GM18498 (cell line): ENCODE measurements around the gene GLG1.
A peak's percentile ranks its signal among the peaks of the same experiment; 100 is the strongest.

Experiments used
- ATAC-seq: cut with Tn5 transposase; IDR thresholded peaks from one replicate; pipeline ENCODE4 v1.9.1; 2021; ENCODE audit warnings: mild to moderate bottlenecking, moderate library complexity; ENCODE audit not compliant: unreplicated experiment

Gene GLG1

DNA sequence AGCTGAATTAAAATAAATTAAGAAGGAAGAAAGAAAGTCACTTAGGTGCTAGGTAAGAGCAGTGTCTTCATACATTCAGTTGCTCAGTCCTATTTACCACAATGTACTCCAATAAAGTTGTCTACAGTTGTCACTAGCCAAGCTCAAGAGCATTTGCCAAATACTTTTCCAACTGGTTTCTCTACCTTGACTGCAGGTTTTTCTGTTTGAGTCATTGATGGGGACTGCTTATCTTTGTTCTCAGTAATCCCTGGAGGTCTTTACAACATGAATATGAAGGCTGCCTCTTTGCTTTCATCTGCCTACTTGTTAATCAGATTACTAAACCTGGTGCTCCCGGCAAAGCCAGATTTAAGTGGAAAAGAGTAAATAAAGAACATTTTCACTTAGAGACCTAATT is 121.0 kb downstream of the GLG1 start:
- ATAC-seq = no peak

DNA sequence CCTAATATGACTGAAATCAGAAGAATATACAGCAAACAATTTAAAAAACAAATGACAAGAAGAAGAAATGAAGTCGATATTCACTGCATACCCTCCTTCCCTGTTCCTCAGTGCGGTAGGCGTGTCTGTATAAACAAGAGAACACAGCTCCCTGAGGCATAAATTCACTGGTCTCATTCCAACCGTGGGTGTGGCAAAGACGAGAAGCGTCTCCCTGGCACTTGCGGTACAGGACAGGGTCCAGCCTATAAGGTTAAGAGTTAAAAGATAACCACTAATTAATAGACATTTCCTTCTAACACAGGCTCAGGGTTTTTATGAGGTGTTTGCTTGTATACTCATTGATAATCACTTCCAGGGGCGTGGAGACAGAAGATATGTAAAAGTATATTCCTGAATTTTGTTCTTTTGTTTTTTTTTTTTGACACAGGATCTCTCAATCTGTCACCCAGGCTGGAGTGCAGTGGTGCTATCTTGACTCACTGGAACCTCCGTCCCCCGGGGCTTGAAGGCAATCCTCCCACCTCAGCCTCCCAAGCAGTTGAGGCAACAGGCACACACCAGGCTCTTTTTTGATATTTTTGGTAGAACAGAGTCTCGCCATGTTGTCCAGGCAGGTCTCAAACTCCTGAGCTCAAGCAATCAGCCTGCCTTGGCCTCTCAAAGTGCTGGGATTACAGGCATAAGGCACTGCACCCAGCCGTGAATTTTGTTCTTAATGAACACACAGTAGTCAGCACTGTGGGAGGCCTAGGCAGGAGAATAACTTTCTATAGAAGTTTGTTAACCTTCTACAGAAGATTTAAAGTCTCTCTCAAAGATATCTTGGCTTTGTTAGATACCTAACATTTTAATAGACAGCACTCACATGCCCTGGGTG is 126.5 kb downstream of the GLG1 start:
- no peak for ATAC-seq

DNA sequence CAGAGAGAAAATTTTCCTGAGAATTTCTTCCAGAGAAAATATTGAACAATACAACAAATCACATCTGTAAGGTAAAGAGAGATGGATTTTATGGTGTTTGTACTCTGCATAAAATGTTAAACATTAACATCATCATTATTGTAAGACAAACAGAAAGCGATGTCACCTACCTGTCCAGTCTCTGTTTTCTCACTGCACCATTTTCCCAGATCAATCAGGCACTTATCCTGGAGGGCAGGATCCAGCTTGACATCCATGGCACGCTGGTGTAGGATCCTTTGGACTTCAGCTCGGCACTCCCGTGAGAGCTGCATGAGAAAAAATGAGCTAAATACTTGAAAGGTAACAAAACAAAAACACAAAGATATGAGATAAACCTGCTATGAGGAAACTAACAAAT is 129.7 kb downstream of the GLG1 start:
- no peak for ATAC-seq

DNA sequence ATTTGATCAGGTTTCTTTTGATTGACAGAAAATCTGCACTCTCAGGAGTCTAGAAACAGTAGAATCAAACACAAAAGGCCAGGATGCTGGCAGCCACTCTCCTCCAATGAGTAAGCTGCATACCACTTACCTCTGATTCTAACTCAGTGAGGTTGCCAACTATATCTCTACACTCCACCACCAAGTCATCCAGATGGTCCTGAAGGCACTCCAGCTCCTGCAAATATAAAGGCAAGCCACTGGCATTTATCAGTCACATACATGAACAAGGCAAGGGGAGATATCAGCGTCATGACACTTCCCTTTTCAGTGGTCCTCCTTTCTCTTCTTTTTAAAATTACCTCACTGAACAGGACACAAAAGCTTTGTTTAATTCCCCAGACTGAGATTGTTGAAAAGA is 132.5 kb downstream of the GLG1 start:
- no peak for ATAC-seq

DNA sequence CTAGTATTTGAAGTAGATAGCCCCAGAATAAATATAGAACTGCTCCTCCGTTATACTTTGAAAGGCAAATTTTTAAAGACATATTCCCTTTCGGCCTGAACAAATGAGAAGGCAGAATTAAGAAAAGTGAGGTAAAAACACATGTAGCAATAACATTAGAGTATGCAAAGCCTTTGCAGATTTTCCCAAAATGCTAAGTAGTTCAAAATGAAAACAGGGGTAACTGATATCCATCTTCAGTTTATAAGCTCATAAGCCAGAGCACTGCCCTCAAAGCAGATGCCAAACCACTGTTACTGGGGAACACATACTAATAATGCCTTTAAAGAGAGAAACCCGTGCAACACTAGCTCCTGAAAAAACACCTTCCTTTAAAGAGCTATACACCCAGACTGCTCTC is 134.4 kb downstream of the GLG1 start:
- no peak for ATAC-seq

DNA sequence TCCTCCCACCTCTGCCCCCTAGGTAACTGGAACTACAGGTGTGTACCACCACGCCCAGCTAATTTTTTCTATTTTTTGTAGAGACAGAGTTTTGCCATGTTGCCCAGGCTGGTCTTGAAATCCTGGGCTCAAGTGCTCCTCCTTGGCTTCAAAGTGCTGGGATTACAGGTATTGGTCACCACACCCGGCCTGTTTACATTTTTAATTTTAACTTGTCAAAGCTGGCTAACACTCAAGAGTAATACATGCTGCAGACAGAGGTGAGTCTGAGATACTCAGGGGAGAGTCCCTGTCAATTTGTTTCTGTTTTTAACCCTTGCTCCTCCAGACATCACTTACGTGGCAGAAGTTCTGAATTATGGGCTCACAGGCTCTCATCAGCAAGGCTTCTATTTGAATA is 134.9 kb downstream of the GLG1 start:
- ATAC-seq = no peak

DNA sequence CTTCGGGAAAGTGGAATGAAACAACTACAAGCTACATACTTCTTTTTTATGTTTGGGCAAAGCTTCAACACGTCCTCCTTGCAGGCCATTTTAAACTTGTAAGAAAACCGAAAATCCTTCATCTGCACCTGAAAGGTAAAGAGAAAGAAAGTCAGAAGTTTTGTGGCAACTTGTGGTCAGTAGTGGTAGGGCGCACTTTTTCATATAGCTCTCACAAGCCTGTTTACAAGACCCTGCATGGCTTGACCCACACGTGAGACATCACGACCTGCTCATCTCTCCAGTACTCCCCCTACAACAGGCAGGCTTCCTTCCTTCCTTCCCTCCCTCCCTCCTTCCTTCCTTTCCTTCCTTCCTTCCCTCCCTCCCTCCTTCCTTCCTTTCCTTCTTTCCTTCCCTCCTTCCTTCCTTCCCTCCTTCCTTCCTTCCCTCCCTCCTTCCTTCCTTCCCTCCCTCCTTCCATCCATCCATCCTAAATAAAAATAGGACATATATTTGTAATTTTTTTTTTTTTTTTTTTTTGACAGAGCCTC is 136.9 kb downstream of the GLG1 start:
- no peak for ATAC-seq

DNA sequence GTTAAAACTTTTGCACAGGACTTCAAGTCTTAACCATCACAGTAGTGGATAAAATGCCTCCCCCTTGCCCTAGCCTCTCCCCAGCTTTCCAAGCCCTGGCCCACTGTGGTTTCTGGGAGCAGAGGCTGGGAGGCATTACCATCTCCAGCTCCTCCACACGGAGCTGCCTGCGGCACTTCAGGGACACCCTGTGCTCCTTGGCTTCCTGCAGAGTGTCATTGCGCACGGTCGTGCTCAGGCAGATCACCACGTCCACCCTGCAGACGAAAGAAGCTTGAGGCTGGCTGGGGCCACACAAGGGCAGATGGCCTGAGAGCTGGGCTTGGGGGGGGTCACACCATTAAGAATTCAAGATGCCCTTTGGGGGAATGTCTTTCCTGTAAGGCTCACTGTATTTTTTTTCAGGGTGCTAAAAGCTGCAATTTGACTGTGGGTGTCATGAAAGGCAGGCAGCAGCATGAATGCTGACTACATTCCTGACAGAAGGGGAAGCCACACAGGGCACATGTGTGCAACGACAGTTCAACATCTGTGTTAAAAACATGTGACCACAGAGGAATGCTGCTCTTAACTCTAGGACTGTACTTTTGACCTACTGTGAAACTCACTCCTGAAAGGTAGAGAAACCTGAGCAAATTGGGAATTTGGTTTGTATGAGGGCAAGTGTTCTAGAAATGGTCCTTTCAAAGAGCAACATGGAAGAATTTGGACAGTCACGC is 137.9 kb downstream of the GLG1 start:
- ATAC-seq = no peak

DNA sequence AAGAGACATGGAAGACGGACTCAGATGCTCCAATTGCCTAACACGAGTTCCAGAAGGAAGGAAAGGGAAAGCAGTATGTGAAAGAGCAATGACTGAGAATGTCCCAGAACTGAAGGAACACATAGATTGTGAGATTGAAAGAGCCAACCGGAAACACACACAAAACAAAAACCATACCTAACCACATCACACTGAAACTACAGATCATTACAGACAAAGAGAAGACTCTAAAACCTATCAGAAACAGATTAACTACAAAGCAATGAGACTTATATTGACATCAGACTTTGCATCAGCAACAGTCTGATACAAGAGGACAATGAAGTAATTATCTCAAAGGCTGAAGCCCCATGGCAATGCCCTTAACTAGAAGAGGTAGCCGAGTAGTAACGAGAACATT is 140.0 kb downstream of the GLG1 start:
- peak; percentile 79 for ATAC-seq

DNA sequence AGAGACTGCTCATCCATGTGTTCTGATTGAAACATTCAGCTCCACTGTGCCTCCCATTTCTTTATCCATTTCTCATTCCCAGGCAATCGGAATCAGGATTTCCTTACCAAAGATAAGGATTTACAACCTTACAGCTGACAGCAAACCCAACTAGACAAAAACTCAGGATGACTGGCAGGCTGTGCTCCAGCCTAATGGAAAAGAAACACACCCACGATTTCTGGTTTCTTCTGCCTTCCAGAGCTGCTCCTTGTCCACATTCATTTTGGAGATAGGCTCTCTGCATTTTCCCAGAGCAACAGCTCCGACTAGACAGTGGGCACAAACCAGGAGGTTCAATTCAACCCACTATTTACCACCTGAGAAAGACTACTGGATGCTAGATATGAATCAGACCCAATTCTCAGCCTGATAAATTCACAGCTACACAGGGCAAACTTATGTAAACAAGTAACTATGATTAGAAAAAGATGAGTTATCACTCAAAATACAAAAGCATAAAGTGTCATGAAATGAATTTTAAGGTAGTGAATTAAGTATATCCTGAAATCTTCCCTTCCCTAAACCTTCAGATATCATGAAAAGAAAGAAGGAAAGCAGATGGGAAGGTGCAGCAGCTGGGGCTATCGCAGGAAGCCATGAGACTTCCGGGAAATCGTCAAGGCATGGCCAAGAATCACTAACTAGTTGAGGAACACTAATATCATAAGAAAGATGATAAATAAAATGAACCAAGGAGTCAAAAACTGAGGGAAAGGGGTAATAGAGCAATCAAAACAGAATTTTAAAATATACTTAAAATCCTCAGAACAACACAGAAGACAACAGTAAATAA is 140.8 kb downstream of the GLG1 start:
- no peak for ATAC-seq

DNA sequence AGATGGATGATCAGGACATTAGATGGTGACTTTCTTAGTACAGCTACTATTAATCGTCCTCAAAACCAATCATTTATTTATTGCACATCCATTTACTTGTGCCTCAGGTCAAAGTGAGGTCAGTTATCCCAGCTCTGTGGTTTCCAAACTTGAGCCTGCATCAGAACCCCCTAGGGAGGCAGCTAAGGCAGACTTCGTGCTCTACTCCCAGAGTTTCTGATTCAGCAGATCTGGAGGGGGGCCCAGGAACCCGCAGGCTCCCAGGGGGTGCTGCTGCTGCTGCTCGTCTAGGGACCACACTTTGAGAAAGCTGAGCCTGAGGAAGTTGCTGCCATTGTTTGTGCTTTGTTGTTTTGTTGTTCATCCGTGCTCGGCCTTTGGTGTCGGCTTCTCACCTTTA is 141.6 kb downstream of the GLG1 start:
- ATAC-seq = no peak

DNA sequence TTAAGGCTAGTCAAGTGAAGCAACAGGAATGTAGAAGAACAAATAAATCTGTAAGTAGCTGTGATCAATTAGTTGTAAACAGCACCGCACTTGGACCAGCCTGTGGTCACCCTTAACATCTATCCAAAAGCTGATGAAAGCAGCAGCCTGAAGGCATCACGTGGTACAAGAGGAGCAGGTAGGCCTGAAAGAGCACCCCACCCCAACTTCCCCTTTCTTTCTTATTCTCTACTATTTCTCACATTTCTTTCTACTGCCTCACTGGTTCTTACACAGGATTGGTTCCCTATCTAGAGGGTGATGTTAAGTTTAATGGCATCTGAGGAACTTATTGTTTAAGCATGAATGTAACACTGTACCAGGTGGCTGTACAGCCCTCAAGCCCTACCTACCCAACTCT is 143.0 kb downstream of the GLG1 start:
- ATAC-seq = no peak

DNA sequence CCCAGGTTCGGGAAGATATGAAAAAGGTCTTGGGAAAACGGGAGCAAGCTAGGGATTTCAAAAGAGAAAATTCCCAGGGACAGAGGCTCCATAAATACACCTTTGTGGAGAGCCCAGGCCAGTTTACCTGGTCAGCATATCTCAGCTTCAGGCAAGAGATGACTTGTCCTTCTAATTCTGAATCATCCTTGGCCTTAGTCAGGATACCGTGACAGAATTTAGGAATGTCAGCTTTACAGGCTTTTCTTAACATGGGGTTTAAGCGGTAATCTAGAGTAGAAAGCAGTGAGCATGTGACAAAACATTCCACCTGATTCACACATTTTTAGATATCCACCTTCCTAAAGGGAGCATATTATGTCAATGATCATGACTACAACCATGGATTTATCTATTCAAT is 144.6 kb downstream of the GLG1 start:
- ATAC-seq = no peak

DNA sequence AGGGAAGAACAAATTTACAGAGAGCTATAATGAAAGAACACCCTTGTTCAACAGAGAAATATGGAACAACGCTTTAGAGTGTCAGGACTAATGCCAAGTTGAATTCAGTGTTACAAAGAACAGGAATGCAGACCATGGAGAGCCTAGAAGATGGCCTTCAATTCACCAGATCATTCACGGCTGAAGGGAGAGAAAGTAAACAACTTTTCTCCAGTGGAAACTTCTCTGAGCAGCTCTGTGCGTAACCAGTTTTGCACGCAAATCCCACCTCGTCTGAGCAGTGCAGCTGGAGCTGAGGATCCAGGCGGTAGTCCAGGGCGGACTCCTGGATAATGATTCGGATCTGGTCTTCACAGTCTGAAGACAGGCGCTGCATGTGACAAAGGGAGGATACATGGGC is 145.1 kb downstream of the GLG1 start:
- no peak for ATAC-seq

DNA sequence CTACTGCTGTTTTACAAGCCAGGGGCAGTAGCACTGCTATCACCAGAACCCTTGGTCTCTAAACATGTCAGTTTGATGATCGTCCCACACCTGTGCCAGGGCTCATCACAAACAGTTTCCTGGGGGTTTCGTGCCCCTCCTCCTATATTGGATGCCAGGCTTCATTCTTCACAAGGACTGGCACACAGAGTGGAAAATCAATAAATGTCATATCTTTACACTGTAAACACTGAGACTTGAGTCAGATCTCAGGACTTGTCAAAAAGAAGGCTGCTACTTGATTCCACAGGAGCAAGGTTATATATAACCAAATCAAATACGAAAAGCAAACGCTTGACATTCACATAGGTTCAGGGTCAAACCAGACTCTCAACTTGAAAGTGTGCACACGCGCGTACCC is 146.4 kb downstream of the GLG1 start:
- ATAC-seq = no peak

DNA sequence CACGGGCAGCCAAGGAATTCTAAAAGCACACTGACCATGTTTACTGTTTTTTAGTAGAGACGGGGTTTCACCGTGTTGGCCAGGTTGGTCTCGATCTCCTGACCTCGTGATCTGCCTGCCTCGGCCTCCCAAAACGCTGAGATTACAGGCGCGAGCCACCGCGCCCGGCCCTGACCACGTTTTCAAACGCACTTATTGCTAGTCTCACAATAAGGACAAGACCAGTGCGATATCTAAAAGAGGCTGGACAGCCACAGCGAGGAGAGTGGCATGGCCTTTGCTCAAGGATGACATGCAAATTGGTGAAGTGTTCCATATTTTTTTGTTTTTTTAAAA is 150.7 kb downstream of the GLG1 start:
- ATAC-seq = no peak

DNA sequence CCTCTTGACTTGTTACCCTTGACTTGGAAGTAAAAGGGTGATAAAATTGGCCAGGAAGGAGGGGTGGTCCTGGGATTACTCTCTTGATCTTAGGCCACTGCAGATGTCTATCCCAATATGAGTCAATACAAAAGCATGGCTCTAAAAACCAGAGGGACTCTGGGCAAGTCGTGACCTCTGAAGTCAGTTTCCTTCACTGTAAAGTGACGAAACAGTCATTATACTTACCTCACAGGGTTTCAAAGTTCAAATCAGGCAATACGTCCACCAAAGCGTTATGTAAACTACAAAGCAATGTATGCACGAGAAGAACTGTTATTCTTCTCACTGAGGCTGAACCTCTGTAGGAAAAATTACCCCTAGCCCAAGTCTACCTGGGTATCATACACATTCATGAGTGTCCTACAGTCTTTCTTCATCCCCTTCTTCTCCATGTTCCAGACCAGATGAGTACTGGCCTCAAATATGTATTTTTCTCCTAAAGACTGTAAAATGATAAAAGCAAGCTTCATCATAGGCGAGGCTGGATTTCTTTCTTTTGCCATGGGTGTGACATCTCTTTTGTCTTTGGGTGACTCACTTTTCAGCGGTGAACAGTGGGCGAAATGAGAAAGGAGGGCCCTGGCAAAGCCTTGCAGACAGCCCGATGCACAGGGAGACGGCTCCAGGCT is 151.2 kb downstream of the GLG1 start:
- no peak for ATAC-seq

DNA sequence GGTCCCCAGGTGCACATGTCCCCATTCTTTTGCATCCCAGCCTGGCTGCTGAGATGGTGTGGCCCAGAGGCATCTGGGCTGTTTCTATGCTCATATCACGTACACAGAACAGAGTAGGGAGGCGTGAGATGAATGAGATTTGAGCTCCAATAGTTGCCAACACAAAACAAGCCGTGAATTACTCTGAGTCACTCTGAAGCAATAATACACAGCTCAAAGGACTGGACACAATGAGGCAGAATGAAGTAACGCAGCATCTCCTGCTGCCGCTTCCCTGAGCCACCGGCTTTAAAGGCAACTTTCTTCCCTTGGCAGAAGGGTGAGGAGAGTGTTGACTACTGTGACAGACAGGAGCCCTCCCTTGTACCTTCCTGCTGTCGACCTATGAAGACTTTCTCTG is 151.7 kb downstream of the GLG1 start:
- ATAC-seq = no peak

DNA sequence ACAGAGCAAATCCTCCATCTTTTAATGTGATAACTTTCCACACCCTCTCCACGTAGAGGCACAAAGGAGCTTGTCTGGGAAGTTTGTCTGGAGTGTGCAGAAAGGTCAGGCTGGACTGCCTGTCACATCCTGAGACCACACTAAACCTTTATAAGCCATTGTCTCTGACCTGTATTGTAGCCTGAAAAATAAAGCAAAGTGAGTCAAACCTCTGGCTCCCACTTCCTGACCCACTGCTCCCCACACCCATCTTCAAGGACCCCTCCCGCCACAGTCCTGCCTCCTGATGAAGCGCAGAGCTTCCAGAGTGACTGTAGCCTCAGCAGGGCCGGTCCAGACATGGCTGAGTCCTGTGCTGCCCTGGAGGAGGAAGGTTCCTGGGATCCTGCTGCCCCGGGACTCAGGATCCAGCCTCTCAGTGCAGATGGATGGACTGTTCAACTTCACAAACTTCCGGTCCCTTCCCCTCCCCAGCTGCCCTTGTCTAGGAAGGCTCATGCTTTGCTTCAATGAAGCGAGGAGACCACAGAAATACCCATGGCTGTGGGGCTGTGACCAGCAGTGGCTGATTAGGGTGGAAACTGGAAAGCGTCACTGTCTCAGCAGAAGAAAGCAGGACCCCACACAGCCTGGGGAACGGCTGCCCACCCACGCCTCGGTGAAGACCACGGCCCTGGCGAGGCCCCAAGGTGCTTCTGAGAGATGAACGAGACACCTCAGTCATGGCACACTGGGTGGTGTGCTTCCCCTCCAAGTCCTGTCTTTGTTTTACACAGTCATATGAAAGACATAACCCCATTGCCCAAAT is 154.8 kb downstream of the GLG1 start:
- ATAC-seq = peak; percentile 85
